NCI-H2107 (cell line): ENCODE measurements around the gene MUC21.
"Not testable (repeated sequence)": the region's sequence is repeated elsewhere in the genome, so short reads cannot be mapped to it uniquely, and the experiment has no call there.

ENCODE experiments used
- DNase-seq: peaks from one replicate; lab custom pipeline; 2025; lab: John Stamatoyannopoulos, UW

MUC21 gene

DNA sequence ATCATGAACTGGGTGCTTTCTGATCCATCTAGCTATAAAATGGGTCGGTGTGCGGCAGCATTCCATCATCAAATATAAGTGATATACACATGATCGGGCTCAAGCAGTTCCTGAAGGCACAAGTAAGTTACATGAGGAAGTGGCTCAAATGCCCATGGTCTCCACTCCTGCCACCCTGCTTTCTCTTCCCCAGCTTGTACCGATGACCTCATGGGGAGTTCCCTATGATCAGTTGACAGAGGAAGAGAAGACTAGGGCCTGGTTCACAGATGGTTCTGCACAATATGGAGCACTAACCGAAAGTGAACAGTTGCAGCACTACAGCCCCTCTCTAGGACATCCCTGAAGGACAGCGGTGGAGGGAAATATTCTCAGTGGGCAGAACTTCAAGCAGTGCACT, 14.3 kb upstream of the MUC21 start:
- DNase-seq = not testable (repeated sequence)

DNA sequence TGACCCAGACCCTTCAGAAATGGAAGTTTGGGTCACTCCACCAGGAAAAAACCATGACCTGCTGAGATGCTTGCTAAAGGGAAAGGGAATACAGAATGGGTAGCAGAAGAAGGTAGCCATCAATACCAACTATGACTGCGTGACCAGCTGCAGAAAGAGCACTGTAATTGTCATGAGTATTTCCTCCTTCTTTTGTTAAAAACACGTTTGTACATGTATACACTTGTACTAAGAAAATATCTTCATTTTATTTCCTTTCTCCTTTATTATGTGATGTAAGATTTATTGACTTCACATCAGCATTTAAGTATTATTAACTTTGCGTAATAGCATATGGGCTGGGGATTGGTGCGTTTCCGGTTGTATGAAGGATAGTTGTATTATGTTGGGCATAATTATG, 12.6 kb upstream of the MUC21 start:
- DNase-seq = no peak

- no peak for DNase-seq
These were observed 10.7 kb upstream of the MUC21 start for GRCh38 chr6:30972816-30973215.

- no peak for DNase-seq
These were observed 8.8 kb upstream of the MUC21 start for GRCh38 chr6:30974490-30975252.

DNA sequence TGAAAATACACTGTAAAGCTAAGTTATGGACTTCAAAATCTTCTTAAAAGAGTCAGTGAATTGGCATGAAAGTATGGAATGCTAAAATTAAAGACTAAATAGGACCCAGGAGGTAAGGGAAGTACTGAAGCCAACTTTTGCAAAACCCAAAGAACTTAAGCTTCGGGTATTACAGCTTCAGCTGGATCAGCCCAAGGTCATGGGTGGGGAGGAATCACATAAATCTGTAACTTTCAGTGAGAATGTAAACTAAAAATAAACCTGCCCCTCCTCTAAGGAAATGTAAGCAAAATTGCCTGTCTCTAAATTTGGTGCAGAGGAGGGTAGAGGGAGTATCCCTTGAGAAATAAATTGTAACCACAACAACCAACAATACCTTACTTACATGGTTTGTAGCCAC, 4.4 kb upstream of the MUC21 start:
- no peak for DNase-seq

- DNase-seq = no peak
These were observed 3.8 kb upstream of the MUC21 start for GRCh38 chr6:30979690-30980089.

- DNase-seq = no peak
These were observed 1.4 kb upstream of the MUC21 start for GRCh38 chr6:30981942-30982772.

GRCh38 chr6:30985490-30985889, 2.0 kb downstream of the MUC21 start:
- DNase-seq = no peak

GRCh38 chr6:30987304-30987703, 3.8 kb downstream of the MUC21 start:
- DNase-seq = no peak

- no peak for DNase-seq
These were observed 4.8 kb downstream of the MUC21 start for GRCh38 chr6:30988209-30988825.

DNA sequence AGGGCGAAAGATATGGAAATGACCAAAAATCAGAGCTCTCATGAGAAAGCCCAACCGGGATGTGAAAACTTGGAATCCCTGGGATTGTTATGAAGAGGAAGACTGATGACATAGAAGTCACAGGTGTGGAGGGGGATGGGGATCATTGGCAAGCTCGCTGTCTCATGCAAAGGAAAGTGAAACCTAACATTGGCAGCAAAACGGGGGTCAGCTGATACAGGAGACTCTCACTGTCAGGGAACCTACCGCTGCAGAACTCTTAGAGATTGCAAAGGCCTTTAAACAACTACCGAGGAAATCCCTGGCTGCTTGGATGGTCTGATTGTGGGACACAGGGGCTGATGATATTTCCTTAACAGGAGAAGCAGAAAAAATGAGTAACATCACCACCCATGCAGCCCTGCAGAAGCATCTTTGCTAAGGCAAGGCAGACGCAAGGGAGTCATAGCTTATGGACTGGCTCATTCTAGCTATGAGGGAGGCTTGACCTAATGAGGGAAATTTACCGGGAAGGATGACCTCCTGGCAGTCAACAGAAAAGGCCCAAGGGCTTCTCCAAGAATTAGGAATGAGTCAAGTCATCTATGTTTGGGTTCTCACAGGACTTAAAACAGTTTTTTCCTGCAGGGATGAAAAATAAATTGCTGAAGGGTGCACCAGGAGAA, 7.0 kb downstream of the MUC21 start:
- no peak for DNase-seq

GRCh38 chr6:30991891-30992290, 8.4 kb downstream of the MUC21 start:
- DNase-seq = no peak

GRCh38 chr6:30997301-30997700, 13.8 kb downstream of the MUC21 start:
- no peak for DNase-seq

DNA sequence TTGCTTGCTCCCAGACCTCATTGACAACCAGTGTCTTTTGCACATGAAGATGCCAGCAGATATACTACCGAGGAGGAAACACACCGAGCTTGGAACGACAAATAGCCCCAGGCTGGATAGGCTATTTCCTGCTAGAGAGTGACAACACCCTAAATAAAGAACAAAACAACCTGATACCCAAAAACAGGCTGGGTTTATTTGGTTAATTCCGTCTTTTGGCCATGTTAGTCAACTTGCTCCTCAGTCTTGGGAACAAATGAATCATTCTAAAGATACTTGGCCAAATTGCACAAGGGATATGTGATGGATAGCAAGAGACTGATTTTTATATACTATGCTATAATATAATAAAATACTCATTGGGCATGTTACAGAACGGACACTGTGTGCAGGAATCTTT, 15.3 kb downstream of the MUC21 start:
- no peak for DNase-seq

DNA sequence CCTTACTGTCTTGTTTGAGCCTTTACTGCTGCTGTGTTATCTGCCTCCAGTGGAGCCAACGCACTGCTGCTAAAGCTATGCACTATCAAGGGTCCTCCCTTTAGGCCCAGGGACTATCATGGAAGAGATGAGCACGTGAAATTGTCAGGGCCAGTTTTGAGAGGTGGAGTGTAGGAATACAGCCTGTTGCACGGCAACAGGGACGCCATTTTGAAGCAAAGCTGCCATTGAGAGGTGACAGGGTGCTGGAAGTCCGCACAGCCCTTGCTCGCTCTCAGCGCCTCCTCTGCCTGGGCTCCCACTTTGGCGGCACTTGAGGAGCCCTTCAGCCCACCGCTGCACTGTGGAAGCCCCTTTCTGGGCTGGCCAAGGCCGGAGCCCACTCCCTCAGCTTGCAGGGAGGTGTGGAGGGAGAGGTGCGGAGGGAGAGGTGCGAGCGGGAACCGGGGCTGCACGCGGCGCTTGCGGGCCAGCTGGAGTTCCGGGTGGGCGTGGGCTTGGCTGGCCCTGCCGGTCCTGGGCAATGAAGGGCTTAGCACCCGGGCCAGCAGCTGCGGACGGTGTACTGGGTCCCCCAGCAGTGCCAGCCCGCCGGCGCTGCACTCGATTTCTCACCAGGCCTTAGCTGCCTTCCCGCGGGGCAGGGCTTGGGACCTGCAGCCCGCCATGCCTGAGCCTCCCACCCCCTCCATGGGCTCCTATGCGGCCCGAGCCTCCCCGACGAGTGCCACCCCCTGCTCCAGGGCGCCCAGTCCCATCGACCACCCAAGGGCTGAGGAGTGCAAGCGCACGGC, 16.7 kb downstream of the MUC21 start:
- not testable (repeated sequence) for DNase-seq

DNA sequence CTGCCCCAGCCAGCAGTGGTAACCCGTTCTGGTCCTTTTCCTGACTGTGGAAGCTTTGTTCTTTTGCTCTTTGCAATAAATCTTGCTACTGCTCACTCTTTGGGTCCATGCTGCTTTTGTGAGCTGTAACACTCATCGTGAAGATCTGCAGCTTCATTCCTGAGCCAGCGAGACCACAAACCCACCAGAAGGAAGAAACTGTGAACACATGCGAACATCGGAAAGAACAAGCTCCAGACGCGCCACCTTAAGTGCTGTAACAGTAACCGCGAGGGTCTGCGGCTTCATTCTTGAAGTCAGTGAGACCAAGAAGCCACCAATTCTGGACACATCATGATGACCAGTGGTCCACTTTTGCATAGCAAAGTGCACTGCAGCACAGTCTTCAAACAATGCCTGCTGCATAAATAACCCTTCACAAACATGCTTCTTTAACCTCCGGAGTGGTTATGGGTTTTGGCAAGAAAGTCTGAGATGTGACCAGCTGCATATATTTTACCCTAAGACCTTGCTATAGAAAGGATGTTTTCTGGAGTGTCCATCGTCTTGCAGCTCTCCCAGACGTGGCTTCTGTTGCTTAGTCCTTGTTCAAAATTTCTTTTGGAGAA, 17.9 kb downstream of the MUC21 start:
- no peak for DNase-seq

- no peak for DNase-seq
These were observed 19.0 kb downstream of the MUC21 start for GRCh38 chr6:31002471-31002870.

- DNase-seq = no peak
These were observed 21.3 kb downstream of the MUC21 start for GRCh38 chr6:31004794-31005193.

DNA sequence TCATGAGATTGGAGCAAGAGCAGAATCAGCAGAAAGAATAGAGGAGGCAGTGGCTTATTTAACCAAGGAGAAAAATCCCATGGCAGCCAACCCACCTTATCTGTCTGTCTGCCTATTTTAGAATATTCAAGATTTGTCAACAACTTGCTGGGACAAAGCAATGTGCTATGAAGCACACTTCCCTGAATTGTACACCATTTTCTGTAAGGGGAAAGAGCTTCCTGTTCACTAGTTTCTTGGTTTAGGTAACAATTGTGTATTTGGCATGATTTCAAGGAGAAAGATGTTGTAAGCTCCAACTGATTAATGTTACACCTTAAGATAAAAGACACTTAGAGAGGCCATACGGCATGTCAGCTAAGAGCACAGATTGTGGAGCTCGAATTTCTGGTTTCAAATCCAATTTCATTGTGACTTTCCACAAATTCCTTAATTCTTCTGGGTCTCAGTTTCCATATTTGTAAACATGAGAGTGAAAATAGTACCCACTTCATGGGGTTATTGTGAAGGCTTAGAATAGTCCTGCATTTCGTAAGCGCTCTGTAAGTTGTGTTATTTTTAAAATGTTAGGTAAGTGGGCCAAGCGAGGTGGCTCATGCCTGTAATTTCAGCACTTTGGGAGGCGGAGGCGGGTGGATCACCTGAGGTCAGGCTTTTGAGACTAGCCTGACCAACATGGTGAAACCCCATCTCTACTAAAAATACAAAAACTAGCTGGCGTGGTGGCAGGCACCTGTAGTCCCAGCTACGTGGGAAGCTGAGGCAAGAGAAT, 21.9 kb downstream of the MUC21 start:
- DNase-seq = no peak

DNA sequence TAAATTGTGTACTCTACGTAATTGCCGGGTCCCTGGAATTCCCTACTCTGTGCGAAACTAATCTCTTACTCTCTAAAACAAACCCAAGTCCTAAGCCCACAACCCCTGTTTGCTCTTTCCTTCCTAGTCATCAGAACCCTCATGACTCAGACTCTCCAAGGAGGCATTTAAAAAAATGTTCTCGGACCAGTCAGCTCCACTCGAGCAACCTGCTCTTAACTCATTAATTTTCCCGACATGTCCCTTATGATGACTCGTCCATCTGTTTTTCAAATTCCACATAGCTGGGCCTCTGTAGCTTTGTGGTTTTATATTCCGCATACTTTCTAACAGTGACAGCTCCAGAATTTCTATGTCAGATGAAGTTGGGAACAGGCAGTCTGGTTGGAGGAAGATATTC, 24.2 kb downstream of the MUC21 start:
- no peak for DNase-seq
